Tibial nerve (tissue), 3 donors: ENCODE measurements around the gene EBF4.

ENCODE experiments used
- POLR2A ChIP-seq, 2 donors: fragments of 450-650 bp; IDR thresholded peaks; one replicate each; pipeline ENCODE4 v1.6.1; 2017; ENCODE audit warnings: antibody characterized with exemption in 2 of 2, mild to moderate bottlenecking in 2 of 2, moderate library complexity in 2 of 2
- TF ChIP-seq, protein P1 (sequence below), 5 experiments: fragments of 200-600 bp in 3 of 5; fragments of 450-650 bp in 2 of 5; sonication (generic) in 3 of 5; IDR thresholded peaks; one replicate each; pipeline ENCODE4 v1.5.1; 2016 to 2019; ENCODE audit warnings: antibody characterized with exemption in 5 of 5, mild to moderate bottlenecking in 3 of 5, moderate library complexity in 2 of 5

DNA sequence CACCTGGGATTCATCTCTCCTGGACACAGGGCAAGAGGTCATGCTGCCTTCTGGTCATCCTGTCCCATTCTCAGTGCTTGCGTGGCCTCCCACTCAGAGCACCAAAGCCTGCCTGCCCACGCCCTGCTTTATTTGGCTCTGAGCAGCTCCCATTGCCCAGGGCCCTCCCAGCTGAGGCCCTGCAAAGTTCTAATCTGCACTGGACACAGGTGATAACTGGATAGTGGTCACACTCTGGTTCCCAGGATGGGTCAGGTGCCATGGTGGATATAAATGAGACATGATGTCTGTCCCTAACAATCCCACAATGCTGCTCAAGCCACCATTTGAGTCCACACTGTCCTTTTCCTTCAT lies 68.3 kb downstream of the EBF4 start:
- TF ChIP-seq, protein P1, sequence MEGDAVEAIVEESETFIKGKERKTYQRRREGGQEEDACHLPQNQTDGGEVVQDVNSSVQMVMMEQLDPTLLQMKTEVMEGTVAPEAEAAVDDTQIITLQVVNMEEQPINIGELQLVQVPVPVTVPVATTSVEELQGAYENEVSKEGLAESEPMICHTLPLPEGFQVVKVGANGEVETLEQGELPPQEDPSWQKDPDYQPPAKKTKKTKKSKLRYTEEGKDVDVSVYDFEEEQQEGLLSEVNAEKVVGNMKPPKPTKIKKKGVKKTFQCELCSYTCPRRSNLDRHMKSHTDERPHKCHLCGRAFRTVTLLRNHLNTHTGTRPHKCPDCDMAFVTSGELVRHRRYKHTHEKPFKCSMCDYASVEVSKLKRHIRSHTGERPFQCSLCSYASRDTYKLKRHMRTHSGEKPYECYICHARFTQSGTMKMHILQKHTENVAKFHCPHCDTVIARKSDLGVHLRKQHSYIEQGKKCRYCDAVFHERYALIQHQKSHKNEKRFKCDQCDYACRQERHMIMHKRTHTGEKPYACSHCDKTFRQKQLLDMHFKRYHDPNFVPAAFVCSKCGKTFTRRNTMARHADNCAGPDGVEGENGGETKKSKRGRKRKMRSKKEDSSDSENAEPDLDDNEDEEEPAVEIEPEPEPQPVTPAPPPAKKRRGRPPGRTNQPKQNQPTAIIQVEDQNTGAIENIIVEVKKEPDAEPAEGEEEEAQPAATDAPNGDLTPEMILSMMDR (IDR thresholded peaks at IDR 0.05) = no peak
- no peak for TF ChIP-seq POLR2A (IDR thresholded peaks at IDR 0.05)
